ENCODE measurements around the gene EHD1.

DNA sequence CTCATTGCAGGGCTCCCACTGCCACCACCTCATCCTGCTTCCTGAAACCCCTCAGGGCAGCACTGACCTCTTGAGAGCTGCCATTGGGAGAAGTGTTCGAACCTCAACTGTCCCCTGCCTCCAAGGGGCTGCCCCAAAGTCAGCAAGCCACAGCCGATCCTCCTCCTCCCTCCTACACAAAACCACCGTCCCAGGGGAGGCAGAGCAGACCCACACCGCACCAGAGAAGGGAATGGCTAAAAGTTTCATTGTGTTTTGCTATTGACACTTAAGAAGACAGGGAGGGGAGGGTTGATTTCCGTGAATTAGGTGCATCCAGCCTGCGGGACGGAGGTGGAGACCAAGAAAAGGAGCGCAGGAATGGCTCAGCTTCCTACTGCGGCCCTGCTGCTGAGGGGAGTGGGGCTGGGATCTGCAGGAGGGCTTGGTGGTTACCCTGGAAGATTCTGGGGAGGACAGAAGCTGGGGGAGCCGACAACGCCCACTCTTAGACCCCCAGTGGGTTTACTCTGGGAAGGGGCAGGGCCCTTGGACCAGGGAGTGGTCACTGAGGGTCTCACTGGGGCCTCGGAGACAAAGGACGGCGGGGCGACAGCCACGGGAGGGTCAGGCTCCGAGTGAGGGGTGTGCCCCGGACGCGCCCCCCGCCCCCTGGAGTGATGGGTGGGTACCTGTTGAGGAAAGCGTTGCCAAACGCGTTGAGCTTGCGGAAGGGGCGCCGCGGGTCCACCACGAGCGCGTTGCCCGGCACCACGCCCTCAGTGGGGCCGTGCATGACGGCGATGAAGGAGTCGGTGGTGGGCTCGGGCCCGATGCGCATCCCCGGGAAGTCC is 815 bp downstream of the EHD1 start:
- TF ChIP-seq EZH2 (IDR thresholded peaks at IDR 0.05; ENCODE audit: insufficient read depth, poor library complexity, severe bottlenecking) (no peak), EZH2phosphoT487 (IDR thresholded peaks at IDR 0.05; ENCODE audit: insufficient read depth, low read depth) (no peak)

Measured in GM23248 (cell line).